ENCODE results near the gene ZC2HC1B.
"Not testable (repeated sequence)": the region's sequence is repeated elsewhere in the genome, so short reads cannot be mapped to it uniquely, and the experiment has no call there.

ZC2HC1B gene

GRCh38 chr6:143871202-143871730 is 7.0 kb downstream of the ZC2HC1B start:
- DNase-seq, result not testable (repeated sequence)

DNA sequence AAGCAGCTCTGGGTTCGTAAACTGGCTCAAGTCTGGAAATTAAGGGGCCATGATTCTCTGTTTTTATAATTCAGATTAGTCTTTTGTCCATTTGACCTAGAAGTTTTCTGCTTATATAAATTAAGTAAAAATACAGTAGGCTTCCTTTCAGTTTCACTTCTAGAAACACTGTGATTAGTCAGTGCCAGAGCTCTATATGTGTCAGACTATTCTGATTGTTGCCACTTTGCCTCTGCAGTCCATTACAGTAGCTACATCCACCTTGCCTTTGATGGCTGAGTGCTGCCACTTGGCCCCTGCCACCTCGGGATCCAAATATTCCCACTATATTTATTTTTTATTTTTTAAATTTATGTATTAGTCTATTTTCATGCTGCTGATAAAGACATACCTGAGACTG is 7.9 kb downstream of the ZC2HC1B start:
- DNase-seq, result no peak

GRCh38 chr6:143873600-143873999 is 9.3 kb downstream of the ZC2HC1B start:
- DNase-seq, result not testable (repeated sequence)

DNA sequence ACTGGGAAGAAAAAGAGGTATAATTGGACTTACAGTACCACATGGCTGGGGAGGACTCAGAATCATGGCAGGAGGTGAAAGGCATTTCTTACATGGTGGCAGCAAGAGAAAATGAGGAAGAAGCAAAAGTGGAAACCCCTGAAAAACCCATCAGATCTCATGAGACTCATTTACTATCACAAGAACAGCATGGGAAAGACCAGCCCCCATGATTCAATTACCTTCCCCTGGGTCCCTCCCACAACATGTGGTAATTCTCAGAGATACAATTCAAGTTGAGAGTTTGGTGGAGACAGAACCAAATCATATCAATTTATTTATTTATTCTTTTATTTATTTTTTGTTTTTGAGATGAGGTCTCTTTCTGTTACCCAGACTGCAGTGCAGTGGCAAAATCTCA is 10.2 kb downstream of the ZC2HC1B start:
- not testable (repeated sequence) for DNase-seq

DNA sequence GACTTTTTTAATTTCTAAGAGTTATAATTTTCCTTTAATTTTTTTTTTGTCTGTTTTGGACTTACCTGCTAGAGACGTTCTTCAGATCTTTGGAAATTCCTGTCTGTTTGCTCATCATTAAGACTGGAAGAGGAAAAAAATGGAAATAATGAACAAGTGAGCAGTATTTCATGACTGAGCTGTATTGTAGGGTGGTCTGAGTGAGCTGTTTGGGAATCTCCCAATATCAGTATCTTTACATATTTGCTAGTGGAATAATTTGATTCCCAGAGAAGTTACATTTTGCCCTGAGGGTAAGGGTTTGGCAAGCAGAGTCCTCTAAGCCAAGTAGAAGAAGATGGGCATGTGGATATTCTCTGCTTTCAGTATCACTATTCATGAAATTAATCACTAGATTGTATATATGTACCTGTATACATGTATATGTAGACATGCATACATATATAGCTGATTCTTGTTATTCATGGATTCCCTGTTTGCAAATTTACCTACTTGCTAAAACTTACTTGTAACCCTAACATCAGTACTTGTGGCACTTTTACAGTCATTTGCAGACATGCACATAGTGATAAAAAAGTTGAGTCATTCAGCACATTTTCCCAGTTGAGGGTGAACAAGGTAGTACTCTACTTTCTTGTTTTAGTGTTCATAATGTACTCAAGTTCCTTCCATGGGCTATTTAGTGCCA is 13.5 kb downstream of the ZC2HC1B start:
- no peak for DNase-seq

DNA sequence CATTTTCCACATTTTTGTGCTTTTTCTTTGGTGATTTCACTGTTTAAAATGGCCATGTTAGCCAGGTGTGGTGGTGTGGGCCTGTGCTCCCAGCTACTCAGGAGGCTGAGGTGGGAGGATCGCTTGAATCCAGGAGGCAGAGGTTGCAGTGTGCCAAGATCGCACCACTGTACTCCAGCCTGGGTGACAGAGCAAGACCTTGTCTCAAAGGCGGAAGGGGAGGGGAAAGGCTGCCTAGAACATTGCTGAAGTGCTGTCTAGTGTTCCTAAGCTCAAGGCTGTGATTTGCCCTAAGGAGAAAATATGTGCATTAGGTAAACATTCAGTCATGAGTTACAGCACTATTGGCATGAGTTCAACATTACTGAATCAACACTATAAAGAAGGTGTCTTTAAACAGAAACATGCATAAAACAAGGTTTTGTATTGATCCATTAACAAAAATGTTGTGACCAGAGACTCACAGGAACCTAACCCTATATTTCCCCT is 14.0 kb downstream of the ZC2HC1B start:
- DNase-seq, result no peak

DNA sequence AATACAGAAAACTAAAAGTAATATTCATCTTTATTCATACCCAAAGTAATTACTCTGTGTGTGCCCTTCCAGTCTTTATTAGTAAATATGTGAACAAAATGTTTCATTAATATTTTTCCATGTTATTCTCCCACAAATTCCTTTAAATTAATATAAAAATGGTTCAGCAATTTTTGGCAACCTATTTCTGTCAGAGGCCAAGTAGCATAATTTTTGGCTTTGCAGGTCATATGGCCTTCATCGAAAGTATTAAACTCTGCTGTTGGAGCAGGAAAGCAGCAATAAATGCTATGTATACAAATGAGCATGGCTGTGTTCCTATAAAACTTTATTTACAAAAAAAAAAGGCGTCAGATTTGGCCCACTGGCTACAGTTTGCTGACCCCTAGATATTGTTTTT is 16.1 kb downstream of the ZC2HC1B start:
- no peak for DNase-seq

GRCh38 chr6:143882401-143882930 is 18.2 kb downstream of the ZC2HC1B start:
- DNase-seq, result no peak

DNA sequence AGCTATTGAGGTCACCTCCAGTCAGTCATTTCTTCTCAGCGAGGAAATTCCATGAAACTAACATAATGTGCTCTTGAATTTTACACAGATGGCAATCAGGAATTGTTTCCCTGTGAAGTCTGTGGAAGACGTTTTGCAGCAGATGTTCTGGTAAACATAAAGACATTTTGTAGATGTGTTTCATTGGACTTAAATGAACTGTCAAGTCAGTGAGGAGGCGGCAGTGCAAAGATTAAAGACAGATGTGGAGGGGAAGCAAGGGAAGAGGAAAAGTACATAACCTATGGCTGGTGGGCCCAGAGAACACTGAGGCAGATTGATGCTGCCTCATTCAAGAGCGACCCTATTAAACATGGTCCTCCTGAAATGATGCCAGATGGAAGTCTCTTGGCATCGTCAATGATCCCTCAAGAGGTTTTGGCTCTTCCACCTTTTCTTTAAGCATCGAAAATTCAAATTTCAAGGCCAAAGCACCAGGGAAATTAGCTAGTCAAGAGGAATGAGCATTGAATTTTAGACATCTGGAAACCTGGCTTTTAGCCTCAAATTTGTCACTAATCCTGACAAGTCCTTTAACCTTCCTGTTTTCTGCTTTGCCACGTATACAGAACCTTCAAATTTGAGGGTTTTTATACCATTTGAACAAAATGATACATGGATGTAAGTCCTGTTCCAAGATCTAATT is 20.1 kb downstream of the ZC2HC1B start:
- DNase-seq, result no peak

DNA sequence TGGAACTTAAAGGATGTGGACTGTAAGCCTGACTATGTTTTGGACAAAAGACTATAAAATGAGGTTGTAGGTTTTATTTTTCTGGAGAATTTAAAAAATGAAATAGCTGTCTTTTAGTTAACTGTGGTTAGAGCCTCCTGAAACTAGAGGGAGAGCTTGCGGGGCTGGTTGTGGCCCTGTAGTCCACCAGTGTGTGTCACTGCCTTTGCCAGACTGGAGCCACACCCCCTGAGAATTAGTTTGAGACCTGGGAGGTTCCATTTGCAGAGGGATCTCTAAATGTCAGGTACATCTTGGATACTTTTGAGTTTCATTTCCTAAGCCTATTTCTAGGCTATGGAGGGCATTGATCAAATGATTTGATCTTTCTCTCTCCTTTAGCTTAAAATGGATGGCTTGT is 20.8 kb downstream of the ZC2HC1B start:
- no peak for DNase-seq

DNA sequence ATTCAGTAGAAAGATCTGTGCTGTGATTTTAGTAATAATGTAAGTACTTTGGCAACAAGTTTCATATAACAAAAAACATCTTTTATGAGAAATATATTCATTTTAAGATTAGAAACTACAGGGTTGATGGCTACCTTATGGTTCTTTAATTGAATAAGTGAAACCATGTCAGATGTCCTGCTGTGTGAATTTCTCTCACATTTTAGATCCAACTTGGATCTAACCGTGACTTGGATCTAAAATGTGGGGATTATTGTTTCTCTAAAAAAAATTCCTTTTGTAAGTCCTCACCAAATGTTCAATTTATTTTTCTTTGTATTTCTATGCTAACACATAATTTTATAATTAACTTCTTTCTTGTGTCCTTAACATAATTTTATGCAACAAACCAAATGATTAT is 30.4 kb downstream of the ZC2HC1B start:
- DNase-seq, result no peak

DNA sequence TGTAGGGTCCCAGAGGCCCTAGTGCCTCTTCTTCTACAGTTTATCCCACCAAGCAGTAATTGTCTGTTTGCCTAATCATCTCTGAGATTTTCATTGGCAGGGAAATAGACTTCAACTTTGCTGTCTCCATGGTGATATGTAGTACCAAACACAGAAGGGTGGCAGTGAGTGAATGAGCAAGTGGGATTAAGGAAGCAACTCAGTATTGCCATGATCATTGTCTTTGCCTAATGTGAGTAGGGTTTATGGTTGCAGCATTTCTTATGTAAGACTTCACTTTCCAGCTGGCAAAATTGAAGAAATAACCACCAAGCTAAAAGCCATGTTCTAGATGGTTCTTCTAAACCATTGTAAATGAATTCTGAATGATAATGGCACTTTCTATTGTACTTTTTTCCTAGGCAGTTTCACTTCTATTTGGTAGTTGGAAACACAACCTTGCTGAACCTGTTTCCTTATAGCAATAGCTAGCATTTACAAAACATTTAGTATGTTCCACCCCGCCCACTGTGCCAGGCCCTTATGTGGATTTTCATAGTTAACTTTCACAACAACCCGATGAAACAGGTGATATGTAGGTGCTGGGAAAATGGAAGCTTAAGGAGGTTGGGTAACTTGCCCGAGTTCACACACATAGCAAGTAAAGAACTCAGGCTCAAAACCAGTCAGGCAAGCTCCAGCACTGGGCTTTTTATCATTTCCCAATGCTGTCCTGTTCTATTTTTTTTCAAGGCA is 32.0 kb downstream of the ZC2HC1B start:
- DNase-seq, result no peak

- DNase-seq, result no peak
Observed at GRCh38 chr6:143900358-143900757, 36.1 kb downstream of the ZC2HC1B start.

GRCh38 chr6:143901885-143902750 is 37.8 kb downstream of the ZC2HC1B start:
- no peak for DNase-seq

DNA sequence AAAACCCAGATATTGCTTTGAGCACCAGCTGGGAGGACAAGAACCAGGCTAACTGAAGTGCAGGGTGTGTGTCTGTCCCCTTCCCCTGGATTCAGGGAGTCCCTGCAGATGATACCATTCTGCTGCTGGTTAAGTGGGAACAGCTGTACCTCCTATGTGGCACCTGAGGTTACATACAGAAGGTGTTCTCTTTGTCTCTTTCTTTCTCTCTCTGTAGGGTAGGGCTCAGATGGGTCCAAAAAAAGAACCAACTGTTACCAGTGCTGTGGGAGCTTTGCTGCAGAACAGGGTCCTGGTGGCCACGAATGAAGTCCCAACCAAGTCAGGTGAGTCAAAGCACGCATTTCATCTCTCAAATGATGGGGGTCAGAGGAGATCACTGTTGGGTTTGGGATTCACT is 38.6 kb downstream of the ZC2HC1B start:
- no peak for DNase-seq

DNA sequence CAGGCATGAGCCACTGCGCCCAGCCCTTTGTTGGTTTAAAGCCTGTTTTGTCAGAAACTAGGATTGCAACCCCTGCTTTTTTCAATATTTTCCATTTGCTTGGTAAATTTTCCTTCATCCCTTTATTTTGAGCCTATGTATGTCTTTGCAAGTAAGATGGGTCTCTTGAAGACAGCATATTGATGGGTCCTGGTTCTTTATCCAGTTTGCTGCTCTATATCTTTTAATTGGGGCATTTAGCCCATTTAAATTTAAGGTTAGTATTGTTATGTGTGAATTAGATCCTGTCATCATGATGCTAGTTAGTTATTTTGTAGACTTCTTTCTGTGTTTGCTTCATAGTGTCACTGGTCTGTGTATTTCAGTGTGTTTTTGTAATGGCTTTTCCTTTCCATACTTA is 46.8 kb downstream of the ZC2HC1B start:
- DNase-seq, result no peak

DNA sequence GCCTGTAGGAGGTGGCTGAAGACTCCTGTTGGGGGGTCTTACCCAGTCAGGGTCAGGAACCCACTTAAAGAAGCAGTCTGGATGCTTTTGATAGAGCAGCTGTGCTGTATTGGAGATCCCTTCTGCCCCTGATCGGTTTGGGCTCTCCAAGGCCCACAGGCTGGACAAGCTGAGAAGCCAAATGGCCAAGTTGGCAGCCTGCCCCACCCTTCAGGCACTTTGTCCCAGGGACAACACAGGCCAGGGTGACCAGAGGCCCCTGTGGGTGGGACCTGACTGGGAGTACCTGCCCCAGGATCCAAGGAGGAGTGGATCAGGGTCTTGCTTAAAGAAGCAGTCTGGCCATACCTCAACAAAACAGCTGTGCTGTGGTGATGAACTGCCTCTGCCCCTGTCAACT is 48.4 kb downstream of the ZC2HC1B start:
- DNase-seq, result no peak

GRCh38 chr6:143917026-143917425 is 52.8 kb downstream of the ZC2HC1B start:
- not testable (repeated sequence) for DNase-seq

DNA sequence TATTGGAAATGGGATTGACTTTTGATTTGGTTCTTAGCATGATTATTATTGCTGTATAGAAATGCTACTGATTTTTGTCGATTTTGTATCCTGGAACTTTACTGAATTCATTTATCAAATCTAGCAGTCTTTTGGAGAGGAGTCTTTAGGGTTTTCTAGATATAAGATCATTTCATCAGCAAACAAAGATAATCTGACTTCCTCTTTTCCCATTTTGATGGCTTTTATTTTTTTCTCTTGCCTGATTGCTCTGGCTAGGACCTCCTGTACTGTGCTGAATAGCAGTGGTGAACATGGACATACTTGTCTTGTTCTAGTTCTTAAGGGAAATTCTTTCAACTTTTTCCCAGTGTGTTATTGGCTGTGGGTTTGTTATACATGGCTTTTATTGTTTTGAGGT is 64.6 kb downstream of the ZC2HC1B start:
- no peak for DNase-seq

- no peak for DNase-seq
Observed at GRCh38 chr6:143929975-143930374, 65.7 kb downstream of the ZC2HC1B start.

DNA sequence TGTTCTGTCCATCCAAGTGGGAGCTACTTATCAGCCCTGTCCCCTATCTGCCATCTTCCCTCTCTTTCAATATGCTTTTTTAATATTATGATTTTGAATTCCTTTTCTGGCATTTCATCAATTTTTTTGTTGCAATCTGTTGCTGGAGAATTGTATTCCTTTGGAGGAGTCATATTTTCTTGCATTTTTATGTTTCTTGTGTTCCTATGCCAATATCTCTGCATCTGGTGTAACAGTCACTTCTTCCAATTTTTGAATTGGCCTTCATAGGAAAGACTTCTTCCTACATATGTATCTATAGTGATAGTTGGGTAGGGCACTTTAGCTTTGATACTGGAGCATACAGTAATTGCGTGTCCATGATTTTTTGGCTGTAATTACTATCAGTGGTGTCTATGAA is 70.1 kb downstream of the ZC2HC1B start:
- no peak for DNase-seq

DNA sequence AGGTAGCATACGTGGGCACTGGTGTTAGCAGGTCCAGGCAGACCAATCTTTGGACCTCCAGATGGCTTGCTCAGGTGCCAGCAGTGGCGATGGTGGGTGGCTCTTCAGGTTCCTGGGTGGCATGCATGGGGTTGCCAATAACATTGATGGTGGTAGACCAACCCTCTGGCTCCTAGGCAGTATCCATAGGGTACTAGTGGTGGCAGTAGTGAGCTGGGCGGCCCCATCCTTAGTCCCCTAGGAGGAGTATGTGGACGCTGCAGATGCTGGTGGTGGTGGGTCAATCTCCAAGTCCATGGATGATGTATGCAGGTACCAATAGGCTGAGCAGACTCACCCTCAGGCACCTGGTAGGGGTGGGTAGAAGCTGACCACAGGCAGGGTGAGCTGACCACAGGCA is 70.6 kb downstream of the ZC2HC1B start:
- no peak for DNase-seq

All from activated naive CD4-positive, alpha-beta T cell (primary cell).